ENCODE data around the gene OR9A2.

- TF ChIP-seq CTCF (conservative IDR thresholded peaks at IDR 0.05) (no peak), EZH2 (IDR thresholded peaks at IDR 0.05; ENCODE audit: low read depth) (no peak)
Observed at GRCh38 chr7:143040209-143040715, 13.3 kb upstream of the OR9A2 start.
